NCI-H1694 (cell line): Measurements from ENCODE around the gene NOL9.

ENCODE experiments used
- DNase-seq: peaks from one replicate; lab custom pipeline; 2025; lab: John Stamatoyannopoulos, UW

The NOL9 gene

GRCh38 chr1:6590046-6590445 lies 35.7 kb upstream of the NOL9 start:
- no peak for DNase-seq

- DNase-seq, result no peak
These were observed 34.7 kb upstream of the NOL9 start for GRCh38 chr1:6588893-6589520.

GRCh38 chr1:6588128-6588892 lies 34.0 kb upstream of the NOL9 start:
- no peak for DNase-seq

- no peak for DNase-seq
These were observed 33.1 kb upstream of the NOL9 start for GRCh38 chr1:6587261-6588005.

GRCh38 chr1:6586404-6586816 lies 32.1 kb upstream of the NOL9 start:
- no peak for DNase-seq

GRCh38 chr1:6585841-6586240 lies 31.5 kb upstream of the NOL9 start:
- DNase-seq, result no peak

- no peak for DNase-seq
These were observed 30.9 kb upstream of the NOL9 start for GRCh38 chr1:6585081-6585722.

GRCh38 chr1:6584126-6585080 lies 30.1 kb upstream of the NOL9 start:
- no peak for DNase-seq

- no peak for DNase-seq
These were observed 28.1 kb upstream of the NOL9 start for GRCh38 chr1:6582370-6582769.

- DNase-seq, result no peak
These were observed 27.4 kb upstream of the NOL9 start for GRCh38 chr1:6581561-6582305.

- DNase-seq, result no peak
These were observed 26.5 kb upstream of the NOL9 start for GRCh38 chr1:6580593-6581409.

- no peak for DNase-seq
These were observed 25.8 kb upstream of the NOL9 start for GRCh38 chr1:6580119-6580592.

- DNase-seq, result peak; percentile 87
These were observed 25.2 kb upstream of the NOL9 start, which contains the start of gene ZBTB48 for GRCh38 chr1:6579374-6580118. Gene ZBTB48, plus strand, starts transcription at chr1:6579994. Its CDS starts 616 bp downstream, at chr1:6580610.

- no peak for DNase-seq
These were observed 24.5 kb upstream of the NOL9 start for GRCh38 chr1:6578624-6579373.

- no peak for DNase-seq
These were observed 23.7 kb upstream of the NOL9 start for GRCh38 chr1:6577831-6578525.

GRCh38 chr1:6574818-6575217 lies 20.5 kb upstream of the NOL9 start:
- DNase-seq, result no peak

GRCh38 chr1:6574025-6574620 lies 19.8 kb upstream of the NOL9 start:
- no peak for DNase-seq
